Loucy (cell line): Measurements from ENCODE around the gene CCDC82.

ENCODE experiments used
- H2AFZ ChIP-seq: fragments of 200-600 bp; sonication (generic); 2 replicates; pipeline ENCODE4 v1.6.0; 2016; ENCODE audit warnings: antibody characterized with exemption, mild to moderate bottlenecking, low read length, moderate library complexity
- H3F3A ChIP-seq: fragments of 200-600 bp; 2 replicates; pipeline ENCODE4 v1.6.0; 2016; ENCODE audit warnings: antibody characterized with exemption, low read depth, mild to moderate bottlenecking
- H3K27me3 ChIP-seq: fragments of 200-600 bp; sonication (generic); 2 replicates; pipeline ENCODE4 v1.6.1; 2014; ENCODE audit warnings: low read length, mild to moderate bottlenecking; ENCODE audit not compliant: insufficient read depth, poor library complexity, severe bottlenecking
- H3K36me3 ChIP-seq: fragments of 200-600 bp; sonication (generic); 2 replicates; pipeline ENCODE4 v1.6.1; 2016; ENCODE audit warnings: low read length; ENCODE audit not compliant: insufficient read depth
- H3K4me1 ChIP-seq: fragments of 200-600 bp; sonication (generic); 2 replicates; pipeline ENCODE4 v1.5.1; 2014; ENCODE audit warnings: low read length, mild to moderate bottlenecking; ENCODE audit not compliant: insufficient read depth, poor library complexity, severe bottlenecking
- H3K4me2 ChIP-seq: fragments of 200-600 bp; sonication (generic); 2 replicates; pipeline ENCODE4 v1.6.0; 2014; ENCODE audit warnings: antibody characterized with exemption, low read length, low read depth, mild to moderate bottlenecking; ENCODE audit not compliant: poor library complexity, severe bottlenecking
- H3K4me3 ChIP-seq: fragments of 200-600 bp; sonication (generic); 2 replicates; pipeline ENCODE4 v1.5.1; 2014; ENCODE audit warnings: low read length, mild to moderate bottlenecking, mixed read lengths; ENCODE audit not compliant: poor library complexity, severe bottlenecking
- H3K79me2 ChIP-seq: fragments of 200-600 bp; sonication (generic); 2 replicates; pipeline ENCODE4 v1.6.1; 2014; ENCODE audit warnings: low read length; ENCODE audit not compliant: insufficient read depth
- H3K9ac ChIP-seq: fragments of 200-600 bp; sonication (generic); 2 replicates; pipeline ENCODE4 v1.6.0; 2014; ENCODE audit warnings: mild to moderate bottlenecking, low read depth, low read length, moderate library complexity; ENCODE audit not compliant: poor library complexity, severe bottlenecking
- H3K9me2 ChIP-seq: fragments of 200-600 bp; sonication (generic); replicated peaks from 2 replicates; pipeline ENCODE4 v1.6.1; 2016; ENCODE audit warnings: low read depth, low read length, mixed read lengths
- H3K9me3 ChIP-seq: fragments of 200-600 bp; sonication (generic); 2 replicates; pipeline ENCODE4 v1.6.1; 2014; ENCODE audit warnings: mild to moderate bottlenecking, antibody characterized with exemption, low read length, low read depth; ENCODE audit not compliant: insufficient read depth
- H4K20me1 ChIP-seq: fragments of 200-600 bp; sonication (generic); 2 replicates; pipeline ENCODE4 v1.6.0; 2014; ENCODE audit warnings: antibody characterized with exemption, low read length, mild to moderate bottlenecking; ENCODE audit not compliant: insufficient read depth, poor library complexity, severe bottlenecking
- EZH2phosphoT487 ChIP-seq: fragments of 200-600 bp; IDR thresholded peaks from 2 replicates; pipeline ENCODE4 v1.6.1; 2018; ENCODE audit warnings: antibody characterized with exemption, mild to moderate bottlenecking, moderate library complexity, borderline replicate concordance
- TF ChIP-seq, protein P1 (sequence below): fragments of 200-600 bp; sonication (generic); conservative IDR thresholded peaks from 2 replicates; pipeline ENCODE4 v1.5.1; 2014; ENCODE audit warnings: mild to moderate bottlenecking, antibody characterized with exemption, low read length

CCDC82 gene

GRCh38 chr11:96306071-96306470 is 83.6 kb downstream of the CCDC82 start:
- Histone ChIP-seq H2AFZ (no peak overlapping the region), H3K9ac (no peak overlapping the region), H3K36me3 (no peaks in the 10 kb centered on the region), H3K27me3 (no peaks in the 10 kb centered on the region), H3K4me2 (no peak overlapping the region), H3K4me1 (peaks cover 8% of the 10 kb centered on the region), H3K9me2 (no peaks in the 10 kb centered on the region), H3F3A (no peaks in the 10 kb centered on the region), H3K4me3 (no peak overlapping the region), H3K9me3 (no peaks in the 10 kb centered on the region), H4K20me1 (no peaks in the 10 kb centered on the region), H3K79me2 (no peaks in the 10 kb centered on the region)
- TF ChIP-seq, protein P1, sequence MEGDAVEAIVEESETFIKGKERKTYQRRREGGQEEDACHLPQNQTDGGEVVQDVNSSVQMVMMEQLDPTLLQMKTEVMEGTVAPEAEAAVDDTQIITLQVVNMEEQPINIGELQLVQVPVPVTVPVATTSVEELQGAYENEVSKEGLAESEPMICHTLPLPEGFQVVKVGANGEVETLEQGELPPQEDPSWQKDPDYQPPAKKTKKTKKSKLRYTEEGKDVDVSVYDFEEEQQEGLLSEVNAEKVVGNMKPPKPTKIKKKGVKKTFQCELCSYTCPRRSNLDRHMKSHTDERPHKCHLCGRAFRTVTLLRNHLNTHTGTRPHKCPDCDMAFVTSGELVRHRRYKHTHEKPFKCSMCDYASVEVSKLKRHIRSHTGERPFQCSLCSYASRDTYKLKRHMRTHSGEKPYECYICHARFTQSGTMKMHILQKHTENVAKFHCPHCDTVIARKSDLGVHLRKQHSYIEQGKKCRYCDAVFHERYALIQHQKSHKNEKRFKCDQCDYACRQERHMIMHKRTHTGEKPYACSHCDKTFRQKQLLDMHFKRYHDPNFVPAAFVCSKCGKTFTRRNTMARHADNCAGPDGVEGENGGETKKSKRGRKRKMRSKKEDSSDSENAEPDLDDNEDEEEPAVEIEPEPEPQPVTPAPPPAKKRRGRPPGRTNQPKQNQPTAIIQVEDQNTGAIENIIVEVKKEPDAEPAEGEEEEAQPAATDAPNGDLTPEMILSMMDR: no peak
- TF ChIP-seq EZH2phosphoT487: no peak

- no peaks in the 10 kb centered on the region for H3F3A ChIP-seq
Measured at GRCh38 chr11:96303980-96304379, 85.7 kb downstream of the CCDC82 start.

DNA sequence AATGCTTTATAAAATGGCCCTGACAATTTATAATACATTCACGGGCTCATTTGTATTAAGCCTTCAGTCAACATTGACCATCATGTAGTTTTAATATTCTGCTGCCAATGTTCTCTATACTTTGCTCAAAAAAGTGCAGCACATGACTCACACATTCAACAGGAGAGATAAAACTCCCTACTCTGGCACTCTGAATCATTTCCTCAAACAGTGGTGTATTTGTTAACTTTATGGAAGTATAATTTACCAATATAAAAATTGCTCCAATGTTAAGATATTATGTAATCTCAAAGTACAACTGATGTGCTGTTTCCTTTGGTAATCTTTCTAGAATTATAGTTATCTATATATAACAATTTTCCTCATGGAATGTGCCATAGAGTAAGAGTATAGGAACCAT is 86.6 kb downstream of the CCDC82 start:
- Histone ChIP-seq H4K20me1 (no peaks in the 10 kb centered on the region), H3K4me3 (no peak overlapping the region), H2AFZ (no peak overlapping the region), H3K9ac (no peak overlapping the region), H3K79me2 (no peaks in the 10 kb centered on the region), H3K4me2 (no peak overlapping the region), H3K9me3 (no peaks in the 10 kb centered on the region), H3K4me1 (peaks cover 8% of the 10 kb centered on the region), H3K9me2 (no peaks in the 10 kb centered on the region), H3K36me3 (no peaks in the 10 kb centered on the region), H3K27me3 (no peaks in the 10 kb centered on the region), H3F3A (no peaks in the 10 kb centered on the region)
- TF ChIP-seq EZH2phosphoT487: no peak
- TF ChIP-seq, protein P1: no peak

More at GRCh38 chr11:96303980-96304379, 85.7 kb downstream of the CCDC82 start:
- no peaks in the 10 kb centered on the region for H3K36me3 ChIP-seq
- H3K9ac ChIP-seq: no peak overlapping the region
- TF ChIP-seq EZH2phosphoT487: no peak
- TF ChIP-seq, protein P1: no peak
- no peaks in the 10 kb centered on the region for H4K20me1 ChIP-seq
- H3K4me1 ChIP-seq: peaks cover 8% of the 10 kb centered on the region
- no peaks in the 10 kb centered on the region for H3K9me3 ChIP-seq
- H2AFZ ChIP-seq: no peak overlapping the region
- H3K4me2 ChIP-seq: no peak overlapping the region
- no peaks in the 10 kb centered on the region for H3K27me3 ChIP-seq
- no peak overlapping the region for H3K4me3 ChIP-seq
- H3K79me2 ChIP-seq: no peaks in the 10 kb centered on the region
- no peaks in the 10 kb centered on the region for H3K9me2 ChIP-seq
